ENCODE results near the gene SLC12A4. TPM values are rescaled to one million over a fixed set of nuclear protein-coding genes. Genes with fewer than 3 reads are reported as not detected.
"Not testable (repeated sequence)": the region's sequence is repeated elsewhere in the genome, so short reads cannot be mapped to it uniquely, and the experiment has no call there.

The SLC12A4 gene
- total and polyA plus RNA-seq, 9 donors, result 27.7 to 85.6 (median 48.7) TPM

DNA sequence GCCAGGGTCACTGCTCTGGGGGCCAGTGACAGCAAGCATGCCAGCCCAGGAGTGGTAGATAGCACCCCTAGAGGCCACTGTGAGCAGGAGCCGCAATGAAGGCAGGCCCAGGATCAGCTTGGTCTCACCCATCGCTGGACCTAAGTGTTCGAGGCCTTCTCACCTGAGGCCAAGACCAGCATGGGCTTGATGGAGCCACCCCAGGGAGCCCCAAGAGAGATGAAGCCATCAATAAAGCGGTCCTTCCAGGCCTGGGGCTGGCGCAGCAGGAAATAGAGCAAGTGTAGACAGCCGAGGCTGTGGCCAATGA lies 26.3 kb downstream of the SLC12A4 start:
- H3K4me1 ChIP-seq (ENCODE audit: insufficient read depth), result peaks cover 24% of the 10 kb centered on the region
- TF ChIP-seq, protein P1, sequence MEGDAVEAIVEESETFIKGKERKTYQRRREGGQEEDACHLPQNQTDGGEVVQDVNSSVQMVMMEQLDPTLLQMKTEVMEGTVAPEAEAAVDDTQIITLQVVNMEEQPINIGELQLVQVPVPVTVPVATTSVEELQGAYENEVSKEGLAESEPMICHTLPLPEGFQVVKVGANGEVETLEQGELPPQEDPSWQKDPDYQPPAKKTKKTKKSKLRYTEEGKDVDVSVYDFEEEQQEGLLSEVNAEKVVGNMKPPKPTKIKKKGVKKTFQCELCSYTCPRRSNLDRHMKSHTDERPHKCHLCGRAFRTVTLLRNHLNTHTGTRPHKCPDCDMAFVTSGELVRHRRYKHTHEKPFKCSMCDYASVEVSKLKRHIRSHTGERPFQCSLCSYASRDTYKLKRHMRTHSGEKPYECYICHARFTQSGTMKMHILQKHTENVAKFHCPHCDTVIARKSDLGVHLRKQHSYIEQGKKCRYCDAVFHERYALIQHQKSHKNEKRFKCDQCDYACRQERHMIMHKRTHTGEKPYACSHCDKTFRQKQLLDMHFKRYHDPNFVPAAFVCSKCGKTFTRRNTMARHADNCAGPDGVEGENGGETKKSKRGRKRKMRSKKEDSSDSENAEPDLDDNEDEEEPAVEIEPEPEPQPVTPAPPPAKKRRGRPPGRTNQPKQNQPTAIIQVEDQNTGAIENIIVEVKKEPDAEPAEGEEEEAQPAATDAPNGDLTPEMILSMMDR (IDR thresholded peaks at IDR 0.05), result peak in 1 of 3 donors; percentile 37
- TF ChIP-seq POLR2A (IDR thresholded peaks at IDR 0.05), result no peak
- no peak for TF ChIP-seq EP300 (IDR thresholded peaks at IDR 0.05)
- WGBS, 3 donors, result 67 to 83% (median 78%) methylated on average over 5 to 6 of the region's 6 CpGs
- H3K27ac ChIP-seq, result no peak overlapping the region
- no peak overlapping the region for H3K4me3 ChIP-seq
- H3K27me3 ChIP-seq, result no peaks in the 10 kb centered on the region
- intact Hi-C loops (cut with DNase I), result no loop called here
- DNase-seq, result peak in 2 of 5 donors; percentile 35 to 53
- H3K36me3 ChIP-seq, result no peaks in the 10 kb centered on the region
- H3K9me3 ChIP-seq, result no peaks in the 10 kb centered on the region

DNA sequence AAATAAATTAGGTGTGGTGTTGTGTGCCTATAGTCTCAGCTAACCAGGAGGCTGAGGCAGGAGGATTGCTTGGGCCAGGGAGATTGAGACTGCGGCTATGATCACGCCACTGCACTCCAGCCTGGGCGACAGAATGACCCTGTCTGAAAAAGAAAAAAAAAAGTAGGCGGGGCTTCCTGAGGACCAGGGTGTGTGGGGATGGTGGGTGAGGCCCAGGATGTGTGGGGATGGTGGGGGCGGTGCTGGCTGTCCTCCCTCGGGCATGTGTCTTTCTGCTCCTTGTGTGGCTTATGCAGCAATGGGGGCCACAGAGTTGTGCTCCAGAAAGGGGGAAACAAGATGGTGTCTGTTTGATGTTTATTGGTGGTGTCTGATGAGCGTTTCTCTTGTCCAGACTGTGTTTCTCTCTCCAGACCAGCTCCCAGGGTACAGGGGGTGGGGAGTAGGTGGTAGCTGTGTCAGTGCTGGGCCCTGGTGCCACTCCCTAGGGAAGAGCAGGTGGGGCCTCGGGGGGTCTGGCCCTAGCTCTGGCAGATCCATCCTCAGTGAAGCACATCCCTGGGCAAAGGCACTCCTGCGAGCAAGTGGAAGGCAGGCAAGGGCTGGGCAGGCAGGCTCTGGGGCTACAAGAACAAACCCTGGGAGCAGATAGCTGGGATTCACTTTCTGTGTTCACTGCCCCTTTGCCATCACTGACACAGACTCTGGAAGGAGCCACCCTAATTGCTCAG lies 26.8 kb downstream of the SLC12A4 start:
- no peak for DNase-seq
- 77 to 82% (median 82%) methylated on average over 9 of the region's 9 CpGs for WGBS, 3 donors
- TF ChIP-seq, protein P1 (IDR thresholded peaks at IDR 0.05), result no peak
- TF ChIP-seq EP300 (IDR thresholded peaks at IDR 0.05), result no peak
- no peak for TF ChIP-seq POLR2A (IDR thresholded peaks at IDR 0.05)
- Histone ChIP-seq H3K27ac (no peak overlapping the region), H3K27me3 (no peaks in the 10 kb centered on the region), H3K9me3 (no peaks in the 10 kb centered on the region), H3K4me1 (ENCODE audit: insufficient read depth) (peaks cover 25% of the 10 kb centered on the region), H3K36me3 (no peaks in the 10 kb centered on the region), H3K4me3 (no peak overlapping the region)
- intact Hi-C loops (cut with DNase I), result no loop called here

DNA sequence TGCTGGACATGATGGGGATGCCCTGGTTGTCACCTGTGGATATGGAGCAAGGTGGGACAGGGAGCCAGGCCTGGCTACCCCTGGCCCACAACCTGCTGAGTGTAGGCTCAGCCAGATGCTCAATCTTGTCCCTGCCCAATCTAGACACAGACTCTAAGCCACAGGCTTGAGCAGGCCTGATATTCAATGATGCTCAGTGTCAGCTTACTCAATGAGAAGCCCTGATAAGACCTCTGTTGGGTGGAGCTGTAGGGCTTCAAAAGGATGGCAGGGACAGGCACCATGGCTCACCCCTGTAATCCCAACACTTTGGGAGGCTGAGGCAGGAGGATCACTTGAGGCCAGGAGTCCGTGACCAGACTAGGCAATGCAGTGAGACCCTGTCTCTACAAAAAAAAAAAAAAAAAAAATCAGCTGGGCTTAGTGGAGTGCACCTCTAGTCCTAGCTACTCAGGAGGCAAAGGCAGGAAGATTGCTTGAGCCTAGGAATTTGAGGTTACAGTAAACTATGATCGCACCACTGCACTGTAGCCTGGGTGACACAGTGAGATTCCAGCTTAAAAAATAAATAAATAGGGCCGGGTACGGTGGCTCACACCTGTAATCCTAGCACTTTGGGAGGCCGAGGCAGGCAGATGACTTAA lies 27.9 kb downstream of the SLC12A4 start:
- no peaks in the 10 kb centered on the region for H3K9me3 ChIP-seq
- DNase-seq, result no peak
- no peak overlapping the region for H3K4me3 ChIP-seq
- TF ChIP-seq, protein P1 (IDR thresholded peaks at IDR 0.05), result no peak
- TF ChIP-seq POLR2A (IDR thresholded peaks at IDR 0.05), result no peak
- H3K4me1 ChIP-seq (ENCODE audit: insufficient read depth), result peaks cover 25% of the 10 kb centered on the region
- H3K27ac ChIP-seq, result no peak overlapping the region
- intact Hi-C loops (cut with DNase I), result no loop called here
- no peaks in the 10 kb centered on the region for H3K27me3 ChIP-seq
- no peaks in the 10 kb centered on the region for H3K36me3 ChIP-seq
- WGBS, 3 donors, result 82 to 90% (median 89%) methylated on average over 5 of the region's 5 CpGs

DNA sequence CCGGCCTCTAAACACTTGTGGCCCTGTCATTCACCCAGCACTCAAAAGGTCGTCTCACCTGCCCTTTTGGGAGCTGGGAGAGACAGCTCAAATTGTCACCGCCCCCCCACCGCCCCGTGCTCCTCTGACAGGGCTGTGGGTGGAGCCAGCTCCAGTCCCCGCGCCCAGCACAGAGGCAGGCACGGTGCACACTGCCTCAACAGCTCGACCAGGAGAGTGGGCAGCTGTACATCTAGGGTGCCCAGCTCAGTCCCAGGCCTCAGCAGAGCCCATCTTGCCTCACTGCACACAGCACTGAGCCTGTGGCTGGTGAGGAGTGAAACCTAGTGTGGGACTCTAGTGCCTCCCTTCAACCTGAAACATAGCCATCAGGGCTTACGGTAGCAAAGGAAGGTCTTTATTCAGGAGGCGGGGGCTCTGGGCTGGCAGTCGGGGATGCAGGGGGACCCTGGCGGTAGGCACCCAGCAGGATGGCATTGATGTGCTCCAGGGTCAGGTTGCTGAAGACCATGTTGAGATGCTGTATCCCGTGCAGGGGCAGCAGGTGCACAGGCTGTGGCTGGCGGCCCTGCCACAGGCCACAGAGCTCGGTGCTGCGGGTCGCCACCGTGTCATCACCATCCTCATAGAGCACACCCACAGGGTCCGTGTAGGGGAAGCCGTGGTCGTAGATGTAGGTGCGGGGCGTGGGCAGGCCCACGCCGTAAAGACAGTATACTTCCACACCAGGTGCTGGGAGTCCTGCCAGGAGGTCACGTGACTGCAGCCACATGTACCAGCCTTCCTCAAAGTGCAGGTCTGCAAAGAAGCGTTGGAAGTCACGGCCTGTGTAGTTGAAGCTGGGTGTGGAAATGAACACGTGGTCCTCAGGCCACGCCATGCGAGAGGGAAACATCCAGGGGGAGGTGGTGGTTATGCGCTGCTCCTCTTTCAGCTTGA lies 28.7 kb downstream of the SLC12A4 start:
- Histone ChIP-seq H3K36me3 (no peaks in the 10 kb centered on the region), H3K4me1 (ENCODE audit: insufficient read depth) (peaks cover 23% of the 10 kb centered on the region), H3K4me3 (no peak overlapping the region), H3K9me3 (no peaks in the 10 kb centered on the region), H3K27ac (no peak overlapping the region), H3K27me3 (no peaks in the 10 kb centered on the region)
- peak; percentile 52 to 73 (median 61) for DNase-seq
- intact Hi-C loops (cut with DNase I), result loop anchor here in 1 of 4 donors (10.0 kb wide), 1 partner anchor 275 kb away; the partner anchor contains the start of genes ACD, C16orf86, ENKD1 and PARD6A
- TF ChIP-seq, protein P1 (IDR thresholded peaks at IDR 0.05), result no peak
- WGBS, 3 donors, result 69 to 79% (median 73%) methylated on average over 33 of the region's 33 CpGs

DNA sequence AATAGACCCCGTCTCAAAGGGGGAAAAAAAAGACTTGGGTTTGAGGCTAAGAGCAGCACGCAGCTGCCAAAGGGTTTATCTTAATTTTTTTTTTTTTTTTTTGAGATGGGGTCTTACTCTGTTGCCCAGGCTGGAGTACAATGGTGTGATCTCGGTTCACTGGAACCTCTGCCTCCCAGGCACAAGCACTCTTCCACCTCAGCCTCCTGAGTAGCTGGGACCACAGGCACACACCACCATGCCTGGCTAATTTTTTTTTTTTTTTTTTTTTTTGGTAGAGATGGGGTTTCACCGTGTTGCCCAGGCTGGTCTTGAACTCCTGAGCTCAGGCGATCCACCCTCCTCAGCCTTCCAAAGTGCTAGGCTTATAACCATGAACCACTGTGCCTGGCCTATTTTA lies 30.7 kb downstream of the SLC12A4 start:
- not testable (repeated sequence) for H3K36me3 ChIP-seq; DNase-seq; H3K27me3 ChIP-seq; H3K4me3 ChIP-seq; H3K4me1 ChIP-seq (ENCODE audit: insufficient read depth); H3K27ac ChIP-seq; H3K9me3 ChIP-seq
- WGBS, 3 donors, result 86 to 92% (median 91%) methylated on average over 5 of the region's 5 CpGs
- intact Hi-C loops (cut with DNase I), result loop anchor here in 1 of 4 donors (10.0 kb wide), 1 partner anchor 273 kb away; the partner anchor contains the start of genes ACD, C16orf86, ENKD1 and PARD6A
